H9 (cell line): ENCODE data around the gene BRINP2. TPM values are rescaled to one million over a fixed set of nuclear protein-coding genes. Genes with fewer than 3 reads are reported as not detected.
A peak's percentile ranks its signal among the peaks of the same experiment; 100 is the strongest.

Experiments used
- DNase-seq: peaks from one replicate; pipeline ENCODE4 v3.0.0-alpha.2; 2017
- H2AFZ ChIP-seq: one replicate; pipeline ENCODE4 v1.6.1; 2013; ENCODE audit warnings: mild to moderate bottlenecking, low read length, control low read depth, moderate library complexity
- H2AK5ac ChIP-seq: 2 replicates; pipeline ENCODE4 v1.6.1; 2013; ENCODE audit warnings: low read length, control low read depth, mixed read lengths; ENCODE audit not compliant: insufficient read length
- H2BK120ac ChIP-seq: one replicate; pipeline ENCODE4 v1.6.1; 2013; ENCODE audit warnings: low read depth, mild to moderate bottlenecking, low read length, control low read depth, inconsistent platforms; ENCODE audit not compliant: poor library complexity, severe bottlenecking
- H2BK12ac ChIP-seq: 2 replicates; pipeline ENCODE4 v1.6.1; 2013; ENCODE audit warnings: low read length, control low read depth, mixed read lengths, low read depth; ENCODE audit not compliant: insufficient read length
- H2BK15ac ChIP-seq: 2 replicates; pipeline ENCODE4 v1.6.1; 2013; ENCODE audit warnings: low read depth, low read length, control low read depth
- H2BK20ac ChIP-seq: one replicate; pipeline ENCODE4 v1.6.1; 2013; ENCODE audit warnings: low read depth, mild to moderate bottlenecking, low read length, control low read depth, inconsistent platforms; ENCODE audit not compliant: poor library complexity, severe bottlenecking
- H2BK5ac ChIP-seq: 2 replicates; pipeline ENCODE4 v1.6.1; 2013; ENCODE audit warnings: low read length, control low read depth, mixed read lengths; ENCODE audit not compliant: insufficient read length
- H3K14ac ChIP-seq: 2 replicates; pipeline ENCODE4 v1.6.1; 2013; ENCODE audit warnings: low read length, control low read depth; ENCODE audit not compliant: insufficient read depth
- H3K18ac ChIP-seq: 2 replicates; pipeline ENCODE4 v1.6.1; 2013; ENCODE audit warnings: low read depth, mild to moderate bottlenecking, mixed read lengths, low read length, control low read depth; ENCODE audit not compliant: insufficient read length
- H3K23ac ChIP-seq: 2 replicates; pipeline ENCODE4 v1.6.1; 2013; ENCODE audit warnings: low read length, control low read depth, mixed read lengths, low read depth; ENCODE audit not compliant: insufficient read length
- H3K23me2 ChIP-seq: 2 replicates; pipeline ENCODE4 v1.6.1; 2013; ENCODE audit warnings: low read depth, mild to moderate bottlenecking, mixed read lengths, low read length, control low read depth; ENCODE audit not compliant: insufficient read length, poor library complexity, severe bottlenecking
- H3K27ac ChIP-seq: 2 replicates; pipeline ENCODE4 v1.5.1; 2013; ENCODE audit warnings: low read length, control low read depth, mixed read lengths, low read depth; ENCODE audit not compliant: insufficient read length
- H3K27me3 ChIP-seq: 2 replicates; pipeline ENCODE4 v1.6.1; 2013; ENCODE audit warnings: low read length, control low read depth, inconsistent platforms; ENCODE audit not compliant: insufficient read depth
- H3K4ac ChIP-seq: 2 replicates; pipeline ENCODE4 v1.6.1; 2013; ENCODE audit warnings: low read depth, mild to moderate bottlenecking, control low read depth, inconsistent platforms, low read length, moderate library complexity
- H3K4me1 ChIP-seq: 2 replicates; pipeline ENCODE4 v1.6.1; 2013; ENCODE audit warnings: low read length, control low read depth, inconsistent platforms; ENCODE audit not compliant: insufficient read depth
- H3K4me2 ChIP-seq: 2 replicates; pipeline ENCODE4 v1.6.1; 2013; ENCODE audit warnings: low read length, control low read depth, mixed read lengths; ENCODE audit not compliant: insufficient read length, insufficient read depth
- H3K56ac ChIP-seq: 2 replicates; pipeline ENCODE4 v1.6.1; 2013; ENCODE audit warnings: low read depth, mild to moderate bottlenecking, mixed read lengths, low read length, control low read depth; ENCODE audit not compliant: insufficient read length
- H3K79me1 ChIP-seq: 2 replicates; pipeline ENCODE4 v1.6.1; 2013; ENCODE audit warnings: low read depth, mild to moderate bottlenecking, moderate library complexity, low read length, control low read depth, inconsistent platforms; ENCODE audit not compliant: insufficient read depth, poor library complexity, severe bottlenecking
- H3K79me2 ChIP-seq: 2 replicates; pipeline ENCODE4 v1.6.1; 2013; ENCODE audit warnings: low read length, control low read depth, inconsistent platforms; ENCODE audit not compliant: insufficient read depth
- H3K9ac ChIP-seq: 2 replicates; pipeline ENCODE4 v1.6.1; 2013; ENCODE audit warnings: low read length, control low read depth, mixed read lengths; ENCODE audit not compliant: insufficient read length; ENCODE audit errors: extremely low read depth
- H3K9me3 ChIP-seq: one replicate; pipeline ENCODE4 v1.6.1; 2013; ENCODE audit warnings: low read depth, low read length, inconsistent platforms; ENCODE audit not compliant: control insufficient read depth
- H3T11ph ChIP-seq: one replicate; pipeline ENCODE4 v1.6.1; 2013; ENCODE audit warnings: mild to moderate bottlenecking, low read length, control low read depth, inconsistent platforms
- H4K20me1 ChIP-seq: one replicate; pipeline ENCODE4 v1.6.1; 2013; ENCODE audit not compliant: control insufficient read depth, insufficient read length, insufficient read depth
- H4K5ac ChIP-seq: 2 replicates; pipeline ENCODE4 v1.6.1; 2013; ENCODE audit warnings: low read depth, mild to moderate bottlenecking, mixed read lengths, low read length, control low read depth; ENCODE audit not compliant: insufficient read length
- H4K8ac ChIP-seq: replicated peaks from 2 replicates; pipeline ENCODE4 v1.6.1; 2013; ENCODE audit warnings: low read length, control low read depth, mixed read lengths, low read depth; ENCODE audit not compliant: insufficient read length
- H4K91ac ChIP-seq: 2 replicates; pipeline ENCODE4 v1.6.1; 2013; ENCODE audit warnings: low read depth, mild to moderate bottlenecking, moderate library complexity, mixed read lengths, low read length, control low read depth; ENCODE audit not compliant: insufficient read length
- H3K27ac Mint-ChIP-seq, 3 experiments: 2 replicates in 2 of 3; 3 replicates in 1 of 3; pipeline ENCODE4 v1.8.0; 2020 to 2021; ENCODE audit warnings: mixed read lengths in 3 of 3, mild to moderate bottlenecking in 1 of 3, moderate library complexity in 1 of 3
- H3K27me3 Mint-ChIP-seq: 2 replicates; pipeline ENCODE4 v1.8.0; 2021; ENCODE audit warnings: low read depth, mild to moderate bottlenecking, moderate library complexity, mixed read lengths
- H3K36me3 Mint-ChIP-seq, 3 experiments: 2 replicates in 2 of 3; 3 replicates in 1 of 3; pipeline ENCODE4 v1.8.0; 2020 to 2021; ENCODE audit warnings: low read depth in 3 of 3, mixed read lengths in 3 of 3; ENCODE audit not compliant: insufficient read depth in 1 of 3
- H3K4me1 Mint-ChIP-seq, 2 experiments: 2 replicates each; pipeline ENCODE4 v1.8.0; 2020; ENCODE audit warnings: mixed read lengths in 2 of 2
- H3K4me3 Mint-ChIP-seq, 2 experiments: 2 replicates in 1 of 2; 3 replicates in 1 of 2; pipeline ENCODE4 v1.8.0; 2020 to 2021; ENCODE audit warnings: mild to moderate bottlenecking in 2 of 2, mixed read lengths in 2 of 2, moderate library complexity in 1 of 2
- H3K9me3 Mint-ChIP-seq, 2 experiments: 2 replicates in 1 of 2; 3 replicates in 1 of 2; pipeline ENCODE4 v1.8.0; 2020; ENCODE audit warnings: mild to moderate bottlenecking in 2 of 2, mixed read lengths in 2 of 2, moderate library complexity in 1 of 2
- CTCF ChIP-seq: fragments of 200-600 bp; sonication (generic); conservative IDR thresholded peaks from 3 replicates; pipeline ENCODE4 v1.8.0; 2021; ENCODE audit warnings: antibody characterized with exemption, mild to moderate bottlenecking
- WGBS: extraction: QIAGEN DNeasy Blood & Tissue Kit; methylation state at CpG from one replicate; pipeline ENCODE4 v1.1.7; 2013; ENCODE audit warnings: missing lambda C conversion rate, low lambda C conversion rate, mixed read lengths; ENCODE audit not compliant: insufficient read length; ENCODE audit errors: extremely low coverage; 5-methylcytosine and 5-hydroxymethylcytosine counted together
- total RNA-seq: library from RNA; stranded (reverse); gene quantifications from 2 replicates; pipeline ENCODE4 v1.2.1, GENCODE V29; 2021

The BRINP2 gene
- total RNA-seq, 1 experiment from 2014 or later, result not detected

- H3K9ac ChIP-seq, result no peak overlapping the region
- peak overlapping the region; percentile 79 for H3K4me2 ChIP-seq
- H3K14ac ChIP-seq, result no peak overlapping the region
- no peaks in the 10 kb centered on the region for H3K79me1 ChIP-seq
- no peak overlapping the region for H4K8ac ChIP-seq
- H3K4me1 ChIP-seq, result no peaks in the 10 kb centered on the region
- no peak overlapping the region for H3T11ph ChIP-seq
- Mint-ChIP-seq H3K4me1 (peaks cover 10 to 15% of the 10 kb centered on the region in 2 experiments), H3K4me3 (peak overlapping the region; percentile 63 to 81), H3K27me3 (peaks cover 76% of the 10 kb centered on the region), H3K27ac (no peak overlapping the region), H3K36me3 (no peaks in the 10 kb centered on the region), H3K9me3 (peaks cover 0 to 2% of the 10 kb centered on the region in 2 experiments; a peak in 1 of 5 replicates)
- no peak overlapping the region for H2AK5ac ChIP-seq
- no peaks in the 10 kb centered on the region for H3K79me2 ChIP-seq
- H3K23ac ChIP-seq, result no peak overlapping the region
- DNase-seq, result peak; percentile 92
- no peak overlapping the region for H4K91ac ChIP-seq
- no peak overlapping the region for H3K18ac ChIP-seq
- no peaks in the 10 kb centered on the region for H3K9me3 ChIP-seq
- H2BK12ac ChIP-seq, result no peak overlapping the region
- H2BK5ac ChIP-seq, result no peak overlapping the region
- WGBS, result no CpG with 5 or more reads among the region's 32 CpGs
- peak overlapping the region; percentile 52 for H2AFZ ChIP-seq
- no peak overlapping the region for H3K4ac ChIP-seq
- no peak overlapping the region for H2BK20ac ChIP-seq
- no peak overlapping the region for H3K27ac ChIP-seq
- no peak overlapping the region for H4K5ac ChIP-seq
- peaks cover 6% of the 10 kb centered on the region for H3K23me2 ChIP-seq
- no peak overlapping the region for H2BK15ac ChIP-seq
- TF ChIP-seq CTCF, result peak; percentile 92
- H2BK120ac ChIP-seq, result no peak overlapping the region
- peaks cover 2% of the 10 kb centered on the region; the same call in 1 of the 2 replicates for H3K27me3 ChIP-seq
- no peaks in the 10 kb centered on the region for H4K20me1 ChIP-seq
- no peak overlapping the region for H3K56ac ChIP-seq
These were observed 11.0 kb downstream of the BRINP2 start for GRCh38 chr1:177181631-177182291.
